ENCODE results near the gene RPL31. TPM values are rescaled to one million over a fixed set of nuclear protein-coding genes. Genes with fewer than 3 reads are reported as not detected.

Gene RPL31
- polyA plus RNA-seq, 1 of the 3 experiments (the other 2 are of a cell fraction): 4,488 TPM

DNA sequence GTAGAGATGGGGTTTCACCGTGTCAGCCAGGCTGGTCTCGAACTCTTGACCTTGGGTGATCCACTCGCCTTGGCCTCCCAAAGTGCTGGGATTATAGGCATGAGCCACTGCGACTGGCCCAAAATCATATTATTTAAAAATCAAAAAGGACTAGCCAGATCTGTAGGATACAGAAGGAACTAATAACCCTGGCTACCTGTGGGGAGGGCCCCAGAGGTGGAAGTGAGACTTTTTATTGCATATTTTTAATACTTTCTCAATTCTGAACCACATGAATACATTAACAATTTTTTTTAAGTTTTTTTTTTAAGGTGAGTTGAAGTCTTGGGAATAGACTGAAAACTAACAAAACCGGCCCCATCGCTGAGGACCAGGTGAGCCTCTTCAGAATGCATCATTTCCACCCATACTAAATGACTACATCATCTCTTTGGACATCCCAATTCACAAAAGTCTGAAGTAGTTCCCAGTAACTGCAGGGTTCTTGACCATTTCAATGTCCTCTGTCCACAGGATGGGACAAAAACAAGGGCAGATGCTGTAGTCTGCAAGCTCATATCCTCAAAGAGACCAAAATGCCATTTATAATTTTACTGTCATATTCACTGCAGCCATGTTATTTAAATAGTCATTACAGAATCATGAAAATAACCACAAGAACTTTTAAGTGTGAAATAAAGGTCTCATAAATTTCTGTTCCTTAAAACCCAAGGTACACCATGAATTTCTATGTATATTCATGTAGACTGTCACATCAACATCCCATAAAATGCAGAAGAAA lies 21.4 kb downstream of the RPL31 start:
- no peaks in the 10 kb centered on the region for H3K27me3 ChIP-seq (ENCODE audit: insufficient read depth)
- no peaks in the 10 kb centered on the region for H3F3A ChIP-seq (replicated peaks; ENCODE audit: insufficient read depth)
- peaks cover 0 to 2% of the 10 kb centered on the region in 2 experiments; a peak in 1 of 4 replicates for H3K4me1 ChIP-seq (ENCODE audit: control insufficient read depth in 1 of 2, insufficient read depth in 2 of 2, low read depth in 1 of 2, low read length in 1 of 2)
- no peaks in the 10 kb centered on the region for H4K20me1 ChIP-seq (ENCODE audit: insufficient read depth)
- peaks cover 13 to 24% of the 10 kb centered on the region in 2 experiments for H3K36me3 ChIP-seq (replicated peaks in 1 of 2; ENCODE audit: control insufficient read depth in 1 of 2, insufficient read depth in 2 of 2, low read length in 1 of 2)
- H3K9ac ChIP-seq: no peak overlapping the region
- H2AFZ ChIP-seq (ENCODE audit: low read depth): no peak overlapping the region
- H3K4me3 ChIP-seq (ENCODE audit: low read depth in 2 of 2, low read length in 1 of 2): no peak overlapping the region
- POLR2A ChIA-PET: no interaction called here
- H3K9me3 ChIP-seq: no peaks in the 10 kb centered on the region
- CTCF ChIA-PET: interaction anchor here (1.3 to 1.7 kb wide), 3 partner anchors 165 to 364 kb away, joined by 3 to 4 read pairs (median 4); partner anchors contain the start of gene CREG2
- no peak overlapping the region for H3K27ac ChIP-seq (ENCODE audit: low read depth in 2 of 2, low read length in 1 of 2)
- no peaks in the 10 kb centered on the region for H3K9me2 ChIP-seq
- TF ChIP-seq NRF1 (IDR thresholded peaks at IDR 0.05; ENCODE audit: low read depth, low read length) (no peak), RFX5 (IDR thresholded peaks at IDR 0.05; ENCODE audit: low read length) (no peak), MXI1 (IDR thresholded peaks at IDR 0.05; ENCODE audit: low read depth, low read length) (no peak), GATA2 (CRISPR knock-in tag; IDR thresholded peaks at IDR 0.05) (no peak), TCF12 (IDR thresholded peaks at IDR 0.05) (no peak), SIN3A (IDR thresholded peaks at IDR 0.05; ENCODE audit: borderline replicate concordance, low read depth, low read length) (no peak), RXRA (IDR thresholded peaks at IDR 0.05; ENCODE audit: borderline replicate concordance, low read depth) (no peak), FOXM1 (IDR thresholded peaks at IDR 0.05; ENCODE audit: low read depth) (no peak)
- TF ChIP-seq, protein P1, sequence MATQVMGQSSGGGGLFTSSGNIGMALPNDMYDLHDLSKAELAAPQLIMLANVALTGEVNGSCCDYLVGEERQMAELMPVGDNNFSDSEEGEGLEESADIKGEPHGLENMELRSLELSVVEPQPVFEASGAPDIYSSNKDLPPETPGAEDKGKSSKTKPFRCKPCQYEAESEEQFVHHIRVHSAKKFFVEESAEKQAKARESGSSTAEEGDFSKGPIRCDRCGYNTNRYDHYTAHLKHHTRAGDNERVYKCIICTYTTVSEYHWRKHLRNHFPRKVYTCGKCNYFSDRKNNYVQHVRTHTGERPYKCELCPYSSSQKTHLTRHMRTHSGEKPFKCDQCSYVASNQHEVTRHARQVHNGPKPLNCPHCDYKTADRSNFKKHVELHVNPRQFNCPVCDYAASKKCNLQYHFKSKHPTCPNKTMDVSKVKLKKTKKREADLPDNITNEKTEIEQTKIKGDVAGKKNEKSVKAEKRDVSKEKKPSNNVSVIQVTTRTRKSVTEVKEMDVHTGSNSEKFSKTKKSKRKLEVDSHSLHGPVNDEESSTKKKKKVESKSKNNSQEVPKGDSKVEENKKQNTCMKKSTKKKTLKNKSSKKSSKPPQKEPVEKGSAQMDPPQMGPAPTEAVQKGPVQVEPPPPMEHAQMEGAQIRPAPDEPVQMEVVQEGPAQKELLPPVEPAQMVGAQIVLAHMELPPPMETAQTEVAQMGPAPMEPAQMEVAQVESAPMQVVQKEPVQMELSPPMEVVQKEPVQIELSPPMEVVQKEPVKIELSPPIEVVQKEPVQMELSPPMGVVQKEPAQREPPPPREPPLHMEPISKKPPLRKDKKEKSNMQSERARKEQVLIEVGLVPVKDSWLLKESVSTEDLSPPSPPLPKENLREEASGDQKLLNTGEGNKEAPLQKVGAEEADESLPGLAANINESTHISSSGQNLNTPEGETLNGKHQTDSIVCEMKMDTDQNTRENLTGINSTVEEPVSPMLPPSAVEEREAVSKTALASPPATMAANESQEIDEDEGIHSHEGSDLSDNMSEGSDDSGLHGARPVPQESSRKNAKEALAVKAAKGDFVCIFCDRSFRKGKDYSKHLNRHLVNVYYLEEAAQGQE (IDR thresholded peaks at IDR 0.05; ENCODE audit: low read depth, low read length): no peak
- TF ChIP-seq, protein P2, sequence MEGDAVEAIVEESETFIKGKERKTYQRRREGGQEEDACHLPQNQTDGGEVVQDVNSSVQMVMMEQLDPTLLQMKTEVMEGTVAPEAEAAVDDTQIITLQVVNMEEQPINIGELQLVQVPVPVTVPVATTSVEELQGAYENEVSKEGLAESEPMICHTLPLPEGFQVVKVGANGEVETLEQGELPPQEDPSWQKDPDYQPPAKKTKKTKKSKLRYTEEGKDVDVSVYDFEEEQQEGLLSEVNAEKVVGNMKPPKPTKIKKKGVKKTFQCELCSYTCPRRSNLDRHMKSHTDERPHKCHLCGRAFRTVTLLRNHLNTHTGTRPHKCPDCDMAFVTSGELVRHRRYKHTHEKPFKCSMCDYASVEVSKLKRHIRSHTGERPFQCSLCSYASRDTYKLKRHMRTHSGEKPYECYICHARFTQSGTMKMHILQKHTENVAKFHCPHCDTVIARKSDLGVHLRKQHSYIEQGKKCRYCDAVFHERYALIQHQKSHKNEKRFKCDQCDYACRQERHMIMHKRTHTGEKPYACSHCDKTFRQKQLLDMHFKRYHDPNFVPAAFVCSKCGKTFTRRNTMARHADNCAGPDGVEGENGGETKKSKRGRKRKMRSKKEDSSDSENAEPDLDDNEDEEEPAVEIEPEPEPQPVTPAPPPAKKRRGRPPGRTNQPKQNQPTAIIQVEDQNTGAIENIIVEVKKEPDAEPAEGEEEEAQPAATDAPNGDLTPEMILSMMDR (IDR thresholded peaks at IDR 0.05): no peak
- TF ChIP-seq, protein P3, sequence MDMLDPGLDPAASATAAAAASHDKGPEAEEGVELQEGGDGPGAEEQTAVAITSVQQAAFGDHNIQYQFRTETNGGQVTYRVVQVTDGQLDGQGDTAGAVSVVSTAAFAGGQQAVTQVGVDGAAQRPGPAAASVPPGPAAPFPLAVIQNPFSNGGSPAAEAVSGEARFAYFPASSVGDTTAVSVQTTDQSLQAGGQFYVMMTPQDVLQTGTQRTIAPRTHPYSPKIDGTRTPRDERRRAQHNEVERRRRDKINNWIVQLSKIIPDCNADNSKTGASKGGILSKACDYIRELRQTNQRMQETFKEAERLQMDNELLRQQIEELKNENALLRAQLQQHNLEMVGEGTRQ (IDR thresholded peaks at IDR 0.05; ENCODE audit: borderline replicate concordance, low read depth, low read length): no peak
- no peak overlapping the region for H3K4me2 ChIP-seq
- DNase-seq: no peak
- 98% methylated on average over 6 of the region's 6 CpGs for WGBS (ENCODE audit: low lambda C conversion rate)
- no peaks in the 10 kb centered on the region for H3K79me2 ChIP-seq (ENCODE audit: insufficient read depth)

Measured in SK-N-SH (cell line).